ENCODE data around the gene GNG11.
"Not testable (repeated sequence)": the region's sequence is repeated elsewhere in the genome, so short reads cannot be mapped to it uniquely, and the experiment has no call there.

GNG11 gene

DNA sequence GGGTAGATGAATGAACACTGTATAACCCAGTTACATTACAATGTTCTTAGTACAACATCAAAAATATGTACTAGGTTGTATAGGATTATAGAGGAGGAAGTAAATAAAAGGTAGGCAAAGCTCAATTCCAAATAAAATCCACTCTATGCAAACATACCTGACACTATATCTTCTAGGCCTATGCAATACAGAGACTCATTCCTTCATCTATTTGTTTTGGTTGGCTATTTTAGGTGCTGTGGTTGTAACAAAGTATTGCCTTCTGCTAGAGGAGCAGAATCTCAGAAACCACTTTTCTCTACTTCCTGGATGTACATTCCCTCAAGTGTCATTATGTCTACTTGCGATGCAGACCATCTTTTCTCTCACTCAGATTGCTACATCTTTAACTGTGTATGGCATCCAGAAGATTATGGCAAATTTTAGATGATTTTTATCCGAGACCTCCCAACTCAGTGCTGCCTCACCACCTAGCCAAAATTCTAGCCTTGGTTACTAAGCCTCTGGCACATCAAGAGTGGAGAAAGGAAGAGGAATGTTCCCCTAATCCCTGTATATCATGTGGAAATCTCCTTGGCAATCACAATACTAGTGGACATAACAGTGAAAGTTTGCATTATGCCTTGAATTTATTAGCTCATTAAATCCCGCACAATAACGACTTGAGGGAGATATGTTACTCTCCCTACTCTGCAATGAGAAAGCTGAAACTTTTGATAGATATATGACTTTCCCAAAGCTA lies 25.5 kb upstream of the GNG11 start:
- DNase-seq (ENCODE audit: insufficient read length, low spot score) (no peak), FAIRE-seq (peak; percentile 32)
- TF ChIP-seq CTCF (IDR thresholded peaks at IDR 0.05; ENCODE audit: insufficient read depth, missing control alignments): no peak

GRCh38 chr7:93897680-93898079 lies 23.9 kb upstream of the GNG11 start:
- no peak for DNase-seq (ENCODE audit: insufficient read length, low spot score)
- TF ChIP-seq CTCF (IDR thresholded peaks at IDR 0.05; ENCODE audit: insufficient read depth, missing control alignments): no peak
- FAIRE-seq: no peak

DNA sequence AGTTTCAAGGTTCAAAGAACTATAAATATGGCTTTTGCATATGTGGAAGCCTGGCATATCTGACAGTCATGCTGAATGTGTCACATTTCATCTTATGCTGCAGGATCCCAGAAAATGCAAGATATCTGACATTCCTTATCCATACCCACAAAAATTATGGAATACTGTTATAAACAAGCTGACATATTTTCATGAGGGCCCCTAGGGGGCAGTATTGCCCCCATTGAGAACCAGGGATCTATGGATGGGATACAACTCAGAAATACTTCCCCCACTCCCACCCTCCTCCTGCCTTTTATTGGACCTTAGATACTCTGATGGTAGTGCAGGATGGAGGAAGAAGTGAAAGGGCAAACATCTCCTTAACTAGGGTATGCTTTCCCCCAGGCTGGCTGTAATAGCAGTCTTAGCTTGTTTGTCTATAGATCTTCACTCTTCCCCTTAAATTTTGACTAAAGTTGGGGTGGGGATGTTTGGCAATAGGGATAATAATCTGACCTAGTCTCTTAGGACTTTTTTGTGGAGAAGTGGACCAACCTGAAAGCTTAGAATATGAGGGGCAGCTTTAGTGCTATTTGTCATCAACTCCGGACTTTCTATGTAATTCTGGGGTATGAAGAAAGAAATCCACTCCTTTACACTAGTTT lies 18.6 kb upstream of the GNG11 start:
- peak; percentile 56 for TF ChIP-seq CTCF (IDR thresholded peaks at IDR 0.05; ENCODE audit: insufficient read depth, missing control alignments)
- no peak for FAIRE-seq

DNA sequence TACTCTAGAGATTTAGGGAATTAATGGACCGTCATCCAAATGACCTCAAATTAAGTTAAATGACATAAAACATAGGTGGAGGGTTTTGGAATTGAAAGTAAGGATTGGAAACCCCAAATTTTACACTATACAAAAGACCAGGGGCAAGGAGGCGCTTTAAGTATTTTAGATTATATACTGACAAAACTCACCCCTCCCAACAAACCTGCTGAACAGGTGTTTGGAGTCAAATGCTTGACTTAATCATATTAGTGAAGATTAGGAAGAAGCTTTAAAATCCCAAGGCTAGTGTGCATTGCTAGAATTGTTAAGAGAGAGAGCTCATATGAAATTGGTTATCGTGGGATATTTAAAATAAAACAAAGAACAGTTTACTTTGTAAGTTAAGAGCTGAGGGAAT lies 15.3 kb upstream of the GNG11 start, which contains the start of gene GNGT1:
Gene GNGT1 (plus strand): TSS at position 301 of the 400 bp plus-strand sequence. CDS start 180 bp downstream, outside the sequence.
- no peak for TF ChIP-seq CTCF (IDR thresholded peaks at IDR 0.05; ENCODE audit: insufficient read depth, missing control alignments)
- FAIRE-seq (no peak), DNase-seq (ENCODE audit: insufficient read length, low spot score) (no peak)

More for the DNA sequence above, 18.6 kb upstream of the GNG11 start:
- DNase-seq (ENCODE audit: insufficient read length, low spot score): no peak

DNA sequence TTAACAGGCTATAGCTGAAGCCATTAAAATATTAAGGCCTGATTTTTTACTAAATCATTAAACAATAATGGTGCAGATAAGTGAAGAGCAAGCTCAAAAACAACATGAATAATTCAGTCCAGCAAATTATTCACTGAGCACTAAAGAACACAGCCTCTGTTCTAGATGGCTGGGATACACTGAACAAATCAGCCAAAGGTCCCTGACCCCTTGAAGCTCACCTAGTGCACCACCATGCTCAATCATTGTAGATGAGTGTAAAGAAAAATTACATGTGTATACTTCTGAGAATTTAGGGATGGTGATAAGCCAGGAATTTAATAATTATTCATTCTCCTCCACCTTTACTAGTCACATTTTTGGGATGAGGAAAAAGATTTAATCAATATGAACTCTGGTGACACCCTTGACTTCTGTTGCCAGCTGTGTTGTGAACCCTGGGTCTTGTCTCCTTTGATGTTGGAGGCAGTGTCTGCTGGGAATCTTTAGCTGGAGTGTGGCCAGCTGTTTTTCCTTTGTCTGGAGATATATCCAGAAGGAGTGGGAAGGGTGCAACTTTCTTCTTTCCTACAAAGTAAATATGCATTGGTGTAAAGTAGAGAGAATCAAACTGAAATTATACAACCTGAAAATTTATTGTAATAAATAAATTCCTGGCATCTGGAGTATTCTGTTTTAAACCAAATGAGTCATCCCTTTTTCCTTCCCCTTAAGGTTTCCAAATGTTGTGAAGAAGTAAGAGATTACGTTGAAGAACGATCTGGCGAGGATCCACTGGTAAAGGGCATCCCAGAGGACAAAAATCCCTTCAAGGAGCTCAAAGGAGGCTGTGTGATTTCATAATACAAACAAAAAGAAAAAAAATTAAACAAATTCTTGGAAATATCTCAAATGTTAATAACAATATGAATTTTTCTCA lies 11.2 kb upstream of the GNG11 start:
- DNase-seq (ENCODE audit: insufficient read length, low spot score) (no peak), FAIRE-seq (no peak)
- no peak for TF ChIP-seq CTCF (IDR thresholded peaks at IDR 0.05; ENCODE audit: insufficient read depth, missing control alignments)

- FAIRE-seq; DNase-seq (ENCODE audit: insufficient read length, low spot score): not testable (repeated sequence)
Measured at GRCh38 chr7:93911242-93911641, 10.3 kb upstream of the GNG11 start.

- peak; percentile 71 for FAIRE-seq
- DNase-seq (ENCODE audit: insufficient read length, low spot score): not testable (repeated sequence)
Measured at GRCh38 chr7:93911661-93912060, 9.9 kb upstream of the GNG11 start.
